CD4-positive, CD25-positive, alpha-beta regulatory T cell (primary cell): Measurements from ENCODE around the gene PPM1K. TPM values are rescaled to one million over a fixed set of nuclear protein-coding genes. Genes with fewer than 3 reads are reported as not detected.

Experiments
- ATAC-seq, 2 donors: fragments of 150-1000 bp; cut with Tn5 transposase; one replicate each; pipeline ENCODE4 v1.10.0; 2021; ENCODE audit warnings: low read depth in 2 of 2, moderate number of reproducible peaks in 2 of 2, moderate library complexity in 1 of 2
- DNase-seq, 3 donors: peaks; one replicate each; pipeline versions ENCODE4 v3.0.0 to v3.0.0-alpha.2; 2012 to 2022; ENCODE audit warnings: mixed read lengths in 1 of 3
- H3K27ac ChIP-seq: one replicate; pipeline ENCODE4 v1.7.0; 2013; ENCODE audit warnings: mild to moderate bottlenecking, low read length; ENCODE audit not compliant: insufficient read depth, poor library complexity, severe bottlenecking
- H3K27me3 ChIP-seq: one replicate; pipeline ENCODE4 v1.7.0; 2013; ENCODE audit warnings: low read length; ENCODE audit not compliant: control insufficient read depth, insufficient read depth
- H3K36me3 ChIP-seq: one replicate; pipeline ENCODE4 v1.7.0; 2013; ENCODE audit warnings: mild to moderate bottlenecking, low read length, moderate library complexity; ENCODE audit not compliant: control insufficient read depth, insufficient read depth
- H3K4me1 ChIP-seq: 2 replicates; pipeline ENCODE4 v1.7.0; 2013; ENCODE audit warnings: mild to moderate bottlenecking, low read length; ENCODE audit not compliant: insufficient read depth, control insufficient read depth, poor library complexity, severe bottlenecking
- H3K4me3 ChIP-seq: one replicate; pipeline ENCODE4 v1.7.0; 2013; ENCODE audit warnings: low read depth, mild to moderate bottlenecking, low read length, moderate library complexity
- H3K9me3 ChIP-seq, 2 experiments: 1 replicate in 1 of 2; 2 replicates in 1 of 2; pipeline ENCODE4 v1.7.0; 2013; ENCODE audit warnings: low read length in 2 of 2, mild to moderate bottlenecking in 1 of 2, moderate library complexity in 1 of 2; ENCODE audit not compliant: control insufficient read depth in 2 of 2
- H3K27ac Mint-ChIP-seq, 3 donors: one replicate each; pipeline ENCODE4 v1.8.0; 2020 to 2022; ENCODE audit warnings: mild to moderate bottlenecking in 3 of 3, mixed read lengths in 3 of 3, moderate library complexity in 2 of 3
- H3K27me3 Mint-ChIP-seq: one replicate; pipeline ENCODE4 v1.8.0; 2022; ENCODE audit warnings: mild to moderate bottlenecking, mixed read lengths
- H3K36me3 Mint-ChIP-seq: one replicate; pipeline ENCODE4 v1.8.0; 2020; ENCODE audit warnings: mixed read lengths
- H3K4me1 Mint-ChIP-seq, 4 donors: one replicate each; pipeline ENCODE4 v1.8.0; 2020 to 2022; ENCODE audit warnings: mixed read lengths in 4 of 4, mild to moderate bottlenecking in 1 of 4
- H3K4me3 Mint-ChIP-seq, 4 donors: one replicate each; pipeline ENCODE4 v1.8.0; 2020 to 2022; ENCODE audit warnings: mild to moderate bottlenecking in 4 of 4, mixed read lengths in 4 of 4, moderate library complexity in 3 of 4
- H3K9me3 Mint-ChIP-seq, 7 donors: one replicate each; pipeline ENCODE4 v1.8.0; 2020 to 2022; ENCODE audit warnings: mixed read lengths in 7 of 7, mild to moderate bottlenecking in 3 of 7, moderate library complexity in 2 of 7
- polyA plus RNA-seq, 4 donors: library from polyadenylated mRNA; unstranded; fragments of 300-500 nt; fragmentation: Illumina TruSeq; gene quantifications; one replicate each; pipeline ENCODE4 v1.2.3, GENCODE V29; 2021
- total RNA-seq: library from RNA; stranded (reverse); gene quantifications from one replicate; pipeline ENCODE4 v1.2.3, GENCODE V29; 2022

Gene PPM1K
- total RNA-seq (84.1 TPM), polyA plus RNA-seq (10 to 100 TPM; 64.4 to 85.2 (median 77.2) TPM)

DNA sequence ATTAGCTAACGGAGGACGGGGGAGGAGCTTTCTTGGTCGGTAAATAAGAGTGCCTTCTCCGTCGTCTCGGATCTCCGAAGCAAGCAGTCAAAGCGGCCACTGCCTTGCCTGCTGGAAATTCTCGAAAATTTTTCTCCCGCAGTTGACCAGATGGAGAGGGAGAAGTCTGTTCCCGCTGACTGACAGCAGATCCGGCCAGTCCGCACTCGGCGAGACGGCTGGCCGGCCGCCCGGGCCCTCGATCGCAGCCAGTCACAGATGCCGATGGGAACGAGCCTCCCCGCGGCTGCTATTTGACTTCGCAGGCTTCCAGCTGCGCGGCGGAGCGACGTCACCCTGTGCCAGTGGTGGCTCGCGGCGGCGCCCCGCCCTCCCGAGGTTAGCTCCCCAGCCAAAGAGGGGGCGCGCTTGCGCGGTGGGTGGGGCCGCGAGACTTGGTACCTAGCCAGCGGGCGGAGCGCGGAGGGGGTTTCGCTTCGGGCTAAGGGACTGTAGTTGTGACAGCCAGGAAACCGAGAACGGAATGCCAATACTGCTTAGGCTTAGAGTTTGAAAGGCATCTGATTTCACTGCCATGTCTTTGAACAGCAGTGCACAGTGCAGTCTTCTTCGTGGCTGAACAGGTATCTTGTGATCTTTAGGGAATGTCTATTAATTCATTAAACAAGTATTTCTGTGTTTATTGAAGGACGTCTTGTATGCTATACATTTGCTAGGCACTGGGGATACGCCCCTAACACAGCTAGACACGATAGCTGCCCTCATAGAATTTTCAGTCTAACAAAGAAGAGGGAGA, at the start of gene PPM1K:
PPM1K (minus strand) TSS at position 123 of the 796 bp plus-strand sequence. CDS start 5,978 bp downstream, outside the sequence.
- Histone ChIP-seq H3K36me3 (no peaks in the 10 kb centered on the region), H3K27me3 (no peaks in the 10 kb centered on the region), H3K9me3 (no peaks in the 10 kb centered on the region), H3K27ac (peak within 1 kb of the TSS; percentile 98), H3K4me1 (peaks cover 40% of the 10 kb centered on the region), H3K4me3 (peak within 1 kb of the TSS; percentile 99)
- ATAC-seq = peak; percentile 89
- peak; percentile 98 to 99 (median 99) for DNase-seq
- peak within 1 kb of the TSS; percentile 98 to 99 (median 99) for H3K27ac Mint-ChIP-seq
- peaks cover 10% of the 10 kb centered on the region for H3K27me3 Mint-ChIP-seq
- H3K4me3 Mint-ChIP-seq = peak within 1 kb of the TSS; percentile 94 to 100 (median 98)
- no peaks in the 10 kb centered on the region for H3K9me3 Mint-ChIP-seq
- no peaks in the 10 kb centered on the region for H3K36me3 Mint-ChIP-seq
- peaks cover 17 to 45% (median 38%) of the 10 kb centered on the region in 4 donors for H3K4me1 Mint-ChIP-seq

GRCh38 chr4:88333741-88334405, 49.5 kb upstream of the PPM1K start:
- Mint-ChIP-seq H3K36me3 (peaks cover 3% of the 10 kb centered on the region), H3K27ac (no peak overlapping the region), H3K27me3 (peaks cover 13% of the 10 kb centered on the region), H3K4me3 (no peak overlapping the region), H3K9me3 (peaks cover 0 to 1% (median 0%) of the 10 kb centered on the region in 7 donors), H3K4me1 (peaks cover 0 to 5% (median 0%) of the 10 kb centered on the region in 4 donors)
- H3K27ac ChIP-seq = no peak overlapping the region
- no peak overlapping the region for H3K4me3 ChIP-seq
- H3K4me1 ChIP-seq = no peaks in the 10 kb centered on the region
- no peak for ATAC-seq
- peak in 1 of 3 donors; percentile 33 for DNase-seq
- no peaks in the 10 kb centered on the region for H3K9me3 ChIP-seq
- no peaks in the 10 kb centered on the region for H3K36me3 ChIP-seq
- H3K27me3 ChIP-seq = no peaks in the 10 kb centered on the region

DNA sequence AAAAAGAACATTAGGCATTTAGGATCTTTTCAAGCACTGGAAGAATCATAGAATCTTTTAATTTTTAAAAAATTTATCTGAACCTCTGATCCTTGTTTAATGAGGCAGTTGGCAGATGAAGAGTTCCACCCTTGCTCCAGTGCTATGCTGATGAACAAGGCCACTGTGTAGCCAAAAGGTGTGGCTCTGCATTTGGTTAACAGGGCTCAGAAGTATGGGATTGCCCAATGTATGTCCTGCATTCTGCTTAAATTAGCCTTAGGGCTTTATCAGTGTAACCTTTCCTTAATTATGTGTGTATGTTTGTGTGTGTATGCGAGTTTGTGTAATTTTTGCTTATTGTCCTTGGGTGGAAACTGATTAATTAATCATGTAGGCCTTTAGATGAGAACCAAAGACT, 43.3 kb upstream of the PPM1K start:
- Histone ChIP-seq H3K4me3 (no peak overlapping the region), H3K27me3 (no peaks in the 10 kb centered on the region), H3K4me1 (no peaks in the 10 kb centered on the region), H3K36me3 (no peaks in the 10 kb centered on the region), H3K27ac (no peak overlapping the region), H3K9me3 (no peaks in the 10 kb centered on the region)
- Mint-ChIP-seq H3K27ac (no peak overlapping the region), H3K9me3 (peaks cover 0 to 2% (median 0%) of the 10 kb centered on the region in 7 donors), H3K27me3 (peaks cover 9% of the 10 kb centered on the region), H3K36me3 (no peaks in the 10 kb centered on the region), H3K4me1 (peaks cover 0 to 5% (median 0%) of the 10 kb centered on the region in 4 donors), H3K4me3 (no peak overlapping the region)
- ATAC-seq = no peak
- DNase-seq = no peak

GRCh38 chr4:88320780-88321373, 36.5 kb upstream of the PPM1K start:
- Histone ChIP-seq H3K27me3 (no peaks in the 10 kb centered on the region), H3K4me3 (peak overlapping the region; percentile 55), H3K27ac (no peak overlapping the region), H3K9me3 (no peaks in the 10 kb centered on the region), H3K36me3 (no peaks in the 10 kb centered on the region), H3K4me1 (peaks cover 11% of the 10 kb centered on the region)
- no peaks in the 10 kb centered on the region for H3K27me3 Mint-ChIP-seq
- peak overlapping the region in 3 of 4 donors; percentile 75 to 89 (median 78) for H3K4me3 Mint-ChIP-seq
- ATAC-seq = peak; percentile 75 to 82
- no peaks in the 10 kb centered on the region for H3K36me3 Mint-ChIP-seq
- H3K27ac Mint-ChIP-seq = peak overlapping the region; percentile 85 to 93 (median 92)
- H3K4me1 Mint-ChIP-seq = peaks cover 14 to 23% (median 18%) of the 10 kb centered on the region in 4 donors
- peaks cover 0 to 2% (median 0%) of the 10 kb centered on the region in 7 donors for H3K9me3 Mint-ChIP-seq
- DNase-seq = peak in 2 of 3 donors; percentile 17 to 85

- Histone ChIP-seq H3K36me3 (no peaks in the 10 kb centered on the region), H3K27ac (no peak overlapping the region), H3K4me1 (peaks cover 11% of the 10 kb centered on the region), H3K27me3 (no peaks in the 10 kb centered on the region), H3K9me3 (no peaks in the 10 kb centered on the region), H3K4me3 (peak overlapping the region; percentile 55)
- Mint-ChIP-seq H3K9me3 (peaks cover 0 to 2% (median 0%) of the 10 kb centered on the region in 7 donors), H3K4me1 (peaks cover 14 to 23% (median 18%) of the 10 kb centered on the region in 4 donors), H3K4me3 (peak overlapping the region in 3 of 4 donors; percentile 45 to 89 (median 78)), H3K36me3 (no peaks in the 10 kb centered on the region), H3K27me3 (no peaks in the 10 kb centered on the region), H3K27ac (peak overlapping the region; percentile 85 to 93 (median 92))
- ATAC-seq = peak; percentile 52 to 55
- peak in 2 of 3 donors; percentile 8 to 70 for DNase-seq
These were observed 35.9 kb upstream of the PPM1K start for GRCh38 chr4:88320224-88320779.

- no peak for ATAC-seq
- no peaks in the 10 kb centered on the region for H3K36me3 Mint-ChIP-seq
- H3K4me3 ChIP-seq = no peak overlapping the region
- H3K27ac ChIP-seq = no peak overlapping the region
- H3K27ac Mint-ChIP-seq = peak overlapping the region in 1 of 3 donors; percentile 4
- no peak overlapping the region for H3K4me3 Mint-ChIP-seq
- H3K27me3 ChIP-seq = no peaks in the 10 kb centered on the region
- DNase-seq = no peak
- H3K36me3 ChIP-seq = no peaks in the 10 kb centered on the region
- H3K4me1 Mint-ChIP-seq = peaks cover 14 to 23% (median 18%) of the 10 kb centered on the region in 4 donors
- H3K9me3 ChIP-seq = no peaks in the 10 kb centered on the region
- H3K27me3 Mint-ChIP-seq = no peaks in the 10 kb centered on the region
- peaks cover 0 to 2% (median 0%) of the 10 kb centered on the region in 7 donors for H3K9me3 Mint-ChIP-seq
- peaks cover 11% of the 10 kb centered on the region for H3K4me1 ChIP-seq
These were observed 34.5 kb upstream of the PPM1K start for GRCh38 chr4:88318751-88319350.

- Histone ChIP-seq H3K9me3 (peaks cover 2 to 10% of the 10 kb centered on the region in 2 experiments), H3K36me3 (no peaks in the 10 kb centered on the region), H3K27ac (no peak overlapping the region), H3K27me3 (peaks cover 3% of the 10 kb centered on the region), H3K4me1 (peaks cover 4% of the 10 kb centered on the region), H3K4me3 (no peak overlapping the region)
- H3K4me3 Mint-ChIP-seq = no peak overlapping the region
- H3K9me3 Mint-ChIP-seq = peaks cover 0 to 15% (median 3%) of the 10 kb centered on the region in 7 donors
- H3K4me1 Mint-ChIP-seq = peaks cover 8 to 16% (median 11%) of the 10 kb centered on the region in 4 donors
- H3K27me3 Mint-ChIP-seq = peaks cover 6% of the 10 kb centered on the region
- DNase-seq (no peak), ATAC-seq (no peak)
- no peak overlapping the region for H3K27ac Mint-ChIP-seq
- H3K36me3 Mint-ChIP-seq = no peaks in the 10 kb centered on the region
These were observed 31.2 kb upstream of the PPM1K start for GRCh38 chr4:88315460-88316017.
